HepG2 (cell line): Measurements from ENCODE around the gene MFF. TPM values are rescaled to one million over a fixed set of nuclear protein-coding genes. Genes with fewer than 3 reads are reported as not detected.

ENCODE experiments used
- HOXA3 ChIP-seq: sonication (generic); formaldehyde crosslinking; IDR thresholded peaks from 2 replicates; pipeline ENCODE4 v1.5.0; 2020; ENCODE audit warnings: missing genetic modification reagents
- KLF13 ChIP-seq: sonication (generic); formaldehyde crosslinking; IDR thresholded peaks from 2 replicates; pipeline ENCODE4 v1.4.0; 2020; ENCODE audit warnings: mild to moderate bottlenecking, missing genetic modification reagents
- PPARG ChIP-seq: conservative IDR thresholded peaks from 2 replicates; pipeline ENCODE4 v1.6.1; 2016; ENCODE audit warnings: missing biosample characterization, missing genetic modification reagents
- RAD51 ChIP-seq: fragments of 450-650 bp; IDR thresholded peaks from 2 replicates; pipeline ENCODE4 v1.6.1; 2016; ENCODE audit warnings: borderline replicate concordance
- SMARCE1 ChIP-seq: fragments of 450-650 bp; IDR thresholded peaks from 2 replicates; pipeline ENCODE4 v1.6.1; 2017; ENCODE audit warnings: borderline replicate concordance
- ZNF776 ChIP-seq: sonication (generic); formaldehyde crosslinking; IDR thresholded peaks from 2 replicates; pipeline ENCODE4 v1.4.0; 2020; ENCODE audit warnings: mild to moderate bottlenecking, missing genetic modification reagents
- polyA plus RNA-seq, 8 experiments: library from polyadenylated mRNA; depleted of rRNA in 3 of 8; stranded (reverse) in 7 of 8; unstranded in 1 of 8; fragments of >200 nt; fragmentation: Illumina TruSeq in 4 of 8; extraction: Trizol in 4 of 8; gene quantifications; 2 replicates each; pipeline versions ENCODE4 v1.2.1 to v1.2.3, GENCODE V29; 2011 to 2016; ENCODE audit warnings: low read depth in 4 of 8, missing spikeins in 1 of 8, mixed read lengths in 1 of 8; ENCODE audit not compliant: insufficient read depth in 1 of 8
- total RNA-seq, 5 experiments: library from RNA; depleted of rRNA; stranded (reverse); fragments of >200 nt; fragmentation: Illumina TruSeq; extraction: Trizol; gene quantifications; 2 replicates each; pipeline ENCODE4 v1.2.3, GENCODE V29; 2016; ENCODE audit warnings: low read depth in 1 of 5
- TF ChIP-seq, protein P1 (sequence below): sonication (generic); formaldehyde crosslinking; IDR thresholded peaks from 2 replicates; pipeline ENCODE4 v1.4.0; 2020; ENCODE audit warnings: mild to moderate bottlenecking, missing genetic modification reagents
- TF ChIP-seq, protein P2 (sequence below): sonication (generic); formaldehyde crosslinking; IDR thresholded peaks from 2 replicates; pipeline ENCODE4 v1.8.0; 2022; ENCODE audit warnings: mild to moderate bottlenecking, missing genetic modification reagents, borderline replicate concordance

MFF gene
- total and polyA plus RNA-seq, 2 of the 13 experiments (the other 11 are each of a cell fraction or from before 2014, with no cell fraction given) = 81.9 to 156 TPM

DNA sequence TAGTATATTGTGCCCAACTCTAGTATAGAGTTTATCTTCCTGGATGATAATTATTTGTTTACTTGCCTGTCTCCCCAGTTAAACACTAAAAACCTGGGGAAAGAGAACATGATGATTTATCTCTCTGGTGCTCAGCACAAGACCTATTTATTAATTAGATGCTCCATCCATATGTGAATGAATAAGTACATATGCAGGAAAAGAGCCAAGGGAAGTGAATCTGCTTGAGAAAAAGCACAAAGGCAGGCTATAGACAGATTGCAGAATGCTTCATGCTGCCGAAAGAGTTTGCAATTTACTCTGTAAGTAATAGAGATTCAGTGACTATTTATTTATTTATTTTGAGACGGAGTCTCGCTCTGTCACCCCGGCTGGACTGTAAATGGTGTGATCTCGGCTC, 37.3 kb upstream of the MFF start (continued):
- TF ChIP-seq, protein P1, sequence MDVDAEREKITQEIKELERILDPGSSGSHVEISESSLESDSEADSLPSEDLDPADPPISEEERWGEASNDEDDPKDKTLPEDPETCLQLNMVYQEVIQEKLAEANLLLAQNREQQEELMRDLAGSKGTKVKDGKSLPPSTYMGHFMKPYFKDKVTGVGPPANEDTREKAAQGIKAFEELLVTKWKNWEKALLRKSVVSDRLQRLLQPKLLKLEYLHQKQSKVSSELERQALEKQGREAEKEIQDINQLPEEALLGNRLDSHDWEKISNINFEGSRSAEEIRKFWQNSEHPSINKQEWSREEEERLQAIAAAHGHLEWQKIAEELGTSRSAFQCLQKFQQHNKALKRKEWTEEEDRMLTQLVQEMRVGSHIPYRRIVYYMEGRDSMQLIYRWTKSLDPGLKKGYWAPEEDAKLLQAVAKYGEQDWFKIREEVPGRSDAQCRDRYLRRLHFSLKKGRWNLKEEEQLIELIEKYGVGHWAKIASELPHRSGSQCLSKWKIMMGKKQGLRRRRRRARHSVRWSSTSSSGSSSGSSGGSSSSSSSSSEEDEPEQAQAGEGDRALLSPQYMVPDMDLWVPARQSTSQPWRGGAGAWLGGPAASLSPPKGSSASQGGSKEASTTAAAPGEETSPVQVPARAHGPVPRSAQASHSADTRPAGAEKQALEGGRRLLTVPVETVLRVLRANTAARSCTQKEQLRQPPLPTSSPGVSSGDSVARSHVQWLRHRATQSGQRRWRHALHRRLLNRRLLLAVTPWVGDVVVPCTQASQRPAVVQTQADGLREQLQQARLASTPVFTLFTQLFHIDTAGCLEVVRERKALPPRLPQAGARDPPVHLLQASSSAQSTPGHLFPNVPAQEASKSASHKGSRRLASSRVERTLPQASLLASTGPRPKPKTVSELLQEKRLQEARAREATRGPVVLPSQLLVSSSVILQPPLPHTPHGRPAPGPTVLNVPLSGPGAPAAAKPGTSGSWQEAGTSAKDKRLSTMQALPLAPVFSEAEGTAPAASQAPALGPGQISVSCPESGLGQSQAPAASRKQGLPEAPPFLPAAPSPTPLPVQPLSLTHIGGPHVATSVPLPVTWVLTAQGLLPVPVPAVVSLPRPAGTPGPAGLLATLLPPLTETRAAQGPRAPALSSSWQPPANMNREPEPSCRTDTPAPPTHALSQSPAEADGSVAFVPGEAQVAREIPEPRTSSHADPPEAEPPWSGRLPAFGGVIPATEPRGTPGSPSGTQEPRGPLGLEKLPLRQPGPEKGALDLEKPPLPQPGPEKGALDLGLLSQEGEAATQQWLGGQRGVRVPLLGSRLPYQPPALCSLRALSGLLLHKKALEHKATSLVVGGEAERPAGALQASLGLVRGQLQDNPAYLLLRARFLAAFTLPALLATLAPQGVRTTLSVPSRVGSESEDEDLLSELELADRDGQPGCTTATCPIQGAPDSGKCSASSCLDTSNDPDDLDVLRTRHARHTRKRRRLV (CRISPR knock-in tag) = no peak
- TF ChIP-seq RAD51 (no peak), PPARG (no peak), KLF13 (CRISPR knock-in tag) (no peak), ZNF776 (CRISPR knock-in tag) (no peak), SMARCE1 (no peak), HOXA3 (CRISPR knock-in tag) (no peak)
- TF ChIP-seq, protein P2, sequence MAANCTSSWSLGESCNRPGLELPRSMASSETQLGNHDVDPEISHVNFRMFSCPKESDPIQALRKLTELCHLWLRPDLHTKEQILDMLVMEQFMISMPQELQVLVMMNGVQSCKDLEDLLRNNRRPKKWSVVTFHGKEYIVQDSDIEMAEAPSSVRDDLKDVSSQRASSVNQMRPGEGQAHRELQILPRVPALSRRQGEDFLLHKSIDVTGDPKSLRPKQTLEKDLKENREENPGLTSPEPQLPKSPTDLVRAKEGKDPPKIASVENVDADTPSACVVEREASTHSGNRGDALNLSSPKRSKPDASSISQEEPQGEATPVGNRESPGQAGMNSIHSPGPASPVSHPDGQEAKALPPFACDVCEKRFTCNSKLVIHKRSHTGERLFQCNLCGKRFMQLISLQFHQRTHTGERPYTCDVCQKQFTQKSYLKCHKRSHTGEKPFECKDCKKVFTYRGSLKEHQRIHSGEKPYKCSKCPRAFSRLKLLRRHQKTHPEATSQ (CRISPR knock-in tag) = no peak
